ENCODE results near the gene SIL1. TPM values are rescaled to one million over a fixed set of nuclear protein-coding genes. Genes with fewer than 3 reads are reported as not detected.

SIL1 gene
- total and polyA plus RNA-seq, 2 donors (not counting 3 experiments of a cell fraction or from before 2014, with no cell fraction given) = 47.6 to 67.2 TPM

- no peaks in the 10 kb centered on the region for H3K9me1 ChIP-seq (replicated peaks; ENCODE audit: control insufficient read depth, extremely low read depth, insufficient read depth, low read length)
- ChIA-PET CTCF (interaction anchor here (0.9 kb wide), 1 partner anchor 30 kb away, joined by 3 read pairs; no protein-coding TSS in a partner anchor), POLR2A (no interaction called here)
- no peaks in the 10 kb centered on the region for H3K4me1 ChIP-seq (ENCODE audit: control insufficient read depth, extremely low read depth, insufficient read depth, low read length)
- no peak for TF ChIP-seq POLR2A (IDR thresholded peaks at IDR 0.05; ENCODE audit: low read depth, low read length)
- no peak for TF ChIP-seq MYC (IDR thresholded peaks at IDR 0.05; ENCODE audit: low read depth, low read length)
- no peak for TF ChIP-seq CTCF (IDR thresholded peaks at IDR 0.05; ENCODE audit: extremely low read depth in 1 of 2, insufficient read depth in 1 of 2, low read depth in 1 of 2, low read length in 2 of 2)
- no peak for TF ChIP-seq FOS (IDR thresholded peaks at IDR 0.05; ENCODE audit: borderline replicate concordance, insufficient read depth, low read length)
- TF ChIP-seq MAX (IDR thresholded peaks at IDR 0.05; ENCODE audit: insufficient read depth, insufficient read length) = no peak
- TF ChIP-seq POLR2AphosphoS5 (IDR thresholded peaks at IDR 0.05; ENCODE audit: insufficient read depth, low read depth, low read length) = no peak
- no peak overlapping the region for H3K27ac ChIP-seq (ENCODE audit: insufficient read depth, low read depth, low read length)
- H3K9ac ChIP-seq (replicated peaks; ENCODE audit: extremely low read depth, insufficient read depth, low read length) = no peak overlapping the region
- H3K9me3 ChIP-seq (replicated peaks; ENCODE audit: control insufficient read depth, insufficient read depth, low read length) = no peaks in the 10 kb centered on the region
- H3K79me2 ChIP-seq (ENCODE audit: control insufficient read depth, insufficient read depth, low read length) = no peaks in the 10 kb centered on the region
- H4K20me1 ChIP-seq (replicated peaks; ENCODE audit: control insufficient read depth, extremely low read depth, insufficient read depth, low read length) = no peaks in the 10 kb centered on the region
- H3K4me2 ChIP-seq (ENCODE audit: insufficient read depth, low read length) = no peak overlapping the region
- no peaks in the 10 kb centered on the region for H3K27me3 ChIP-seq (ENCODE audit: control insufficient read depth in 2 of 2, insufficient read depth in 2 of 2, low read length in 2 of 2)
- no peak overlapping the region for H2AFZ ChIP-seq (ENCODE audit: low read depth, low read length)
- DNase-seq (ENCODE audit: low read depth, low spot score) (no peak), FAIRE-seq (no peak)
- no peaks in the 10 kb centered on the region for H3K36me3 ChIP-seq (ENCODE audit: control insufficient read depth in 2 of 2, extremely low read depth in 1 of 2, insufficient read depth in 2 of 2, low read length in 2 of 2)
- no peak overlapping the region for H3K4me3 ChIP-seq (replicated peaks in 1 of 3; ENCODE audit: insufficient read depth in 1 of 3, low read depth in 1 of 3, low read length in 3 of 3)
- BruUV-seq (replicated peaks) = no TSS peak
- intact Hi-C loops (cut with micrococcal nuclease) (no loop called here), dilution Hi-C loops (cut with MboI; ENCODE audit: extremely low pct_ligation_motif_present, low sequenced_read_pairs) (no loop called here)
These were observed 251.9 kb downstream of the SIL1 start for GRCh38 chr5:138946241-138946623.
